Uterus (tissue), 4 donors: ENCODE measurements around the gene CELSR1. TPM values are rescaled to one million over a fixed set of nuclear protein-coding genes. Genes with fewer than 3 reads are reported as not detected.

Experiments used
- DNase-seq, 2 donors: peaks; one replicate each; pipeline ENCODE4 v3.0.0-alpha.2; 2019 to 2020
- H3K27ac ChIP-seq, 2 donors: fragments of 200-600 bp; sonication (generic); 1 replicate in 1 of 2; 2 replicates in 1 of 2; pipeline ENCODE4 v1.5.1; 2016 to 2018
- H3K27me3 ChIP-seq, 2 donors: fragments of 200-600 bp; sonication (generic); one replicate each; pipeline ENCODE4 v1.5.1; 2018 to 2019; ENCODE audit warnings: control low read depth in 1 of 2
- H3K36me3 ChIP-seq, 2 donors: fragments of 200-600 bp; sonication (generic); one replicate each; pipeline ENCODE4 v1.5.1; 2019; ENCODE audit warnings: control low read depth in 1 of 2
- H3K4me1 ChIP-seq, 2 donors: fragments of 200-600 bp; sonication (generic); one replicate each; pipeline ENCODE4 v1.5.1; 2018 to 2019; ENCODE audit warnings: control low read depth in 1 of 2
- H3K4me3 ChIP-seq, 2 donors: fragments of 200-600 bp; sonication (generic); 1 replicate in 1 of 2; 2 replicates in 1 of 2; pipeline ENCODE4 v1.5.1; 2018 to 2019; ENCODE audit warnings: mild to moderate bottlenecking in 1 of 2
- H3K9me3 ChIP-seq, 2 donors: fragments of 200-600 bp; sonication (generic); one replicate each; pipeline ENCODE4 v1.5.1; 2019; ENCODE audit warnings: control low read depth in 1 of 2
- POLR2A ChIP-seq, 2 donors: fragments of 450-650 bp; IDR thresholded peaks; one replicate each; pipeline ENCODE4 v1.6.1; 2016; ENCODE audit warnings: antibody characterized with exemption in 2 of 2, mild to moderate bottlenecking in 1 of 2, moderate library complexity in 1 of 2
- intact Hi-C: fragments of 100-400 bp; cut with DNase I; formaldehyde crosslinking; loops from one replicate; pipeline ENCODE4 v1.15.1; 2023; ENCODE audit warnings: low total_unique reads
- total RNA-seq, 4 donors: library from RNA; depleted of rRNA in 3 of 4; stranded (reverse); fragments of >200 nt in 3 of 4; gene quantifications; one replicate each; pipeline versions ENCODE4 v1.1.0 to v1.2.4, GENCODE V29; 2014 to 2023
- TF ChIP-seq, protein P1 (sequence below), 4 experiments: fragments of 200-600 bp in 2 of 4; fragments of 450-650 bp in 2 of 4; sonication (generic) in 2 of 4; IDR thresholded peaks; one replicate each; pipeline ENCODE4 v1.5.1; 2016 to 2019; ENCODE audit warnings: antibody characterized with exemption in 4 of 4, mild to moderate bottlenecking in 2 of 4, moderate library complexity in 1 of 4
- donor health status: DM: yes; HTN: yes; CAD: no.

CELSR1 gene
- total RNA-seq, 4 donors from 2014 or later = 1.5 to 15.8 (median 8.4) TPM

- no peaks in the 10 kb centered on the region for H3K9me3 ChIP-seq
- peak within 1 kb of the TSS; percentile 88 for H3K4me3 ChIP-seq
- TF ChIP-seq, protein P1, sequence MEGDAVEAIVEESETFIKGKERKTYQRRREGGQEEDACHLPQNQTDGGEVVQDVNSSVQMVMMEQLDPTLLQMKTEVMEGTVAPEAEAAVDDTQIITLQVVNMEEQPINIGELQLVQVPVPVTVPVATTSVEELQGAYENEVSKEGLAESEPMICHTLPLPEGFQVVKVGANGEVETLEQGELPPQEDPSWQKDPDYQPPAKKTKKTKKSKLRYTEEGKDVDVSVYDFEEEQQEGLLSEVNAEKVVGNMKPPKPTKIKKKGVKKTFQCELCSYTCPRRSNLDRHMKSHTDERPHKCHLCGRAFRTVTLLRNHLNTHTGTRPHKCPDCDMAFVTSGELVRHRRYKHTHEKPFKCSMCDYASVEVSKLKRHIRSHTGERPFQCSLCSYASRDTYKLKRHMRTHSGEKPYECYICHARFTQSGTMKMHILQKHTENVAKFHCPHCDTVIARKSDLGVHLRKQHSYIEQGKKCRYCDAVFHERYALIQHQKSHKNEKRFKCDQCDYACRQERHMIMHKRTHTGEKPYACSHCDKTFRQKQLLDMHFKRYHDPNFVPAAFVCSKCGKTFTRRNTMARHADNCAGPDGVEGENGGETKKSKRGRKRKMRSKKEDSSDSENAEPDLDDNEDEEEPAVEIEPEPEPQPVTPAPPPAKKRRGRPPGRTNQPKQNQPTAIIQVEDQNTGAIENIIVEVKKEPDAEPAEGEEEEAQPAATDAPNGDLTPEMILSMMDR (IDR thresholded peaks at IDR 0.05) = peak in 1 of 4 experiments; percentile 26
- peak; percentile 20 to 54 for TF ChIP-seq POLR2A (IDR thresholded peaks at IDR 0.05)
- intact Hi-C loops = no loop called here
- DNase-seq = peak; percentile 75 to 84
- no peaks in the 10 kb centered on the region for H3K27me3 ChIP-seq
- H3K27ac ChIP-seq = peak within 1 kb of the TSS; percentile 87 to 91
- H3K4me1 ChIP-seq = peaks cover 0 to 8% of the 10 kb centered on the region in 2 donors
- H3K36me3 ChIP-seq = no peaks in the 10 kb centered on the region
Observed at GRCh38 chr22:46335201-46336118, 202.0 kb downstream of the CELSR1 start, which contains the start of gene TRMU. TRMU (plus strand) TSS chr22:46335714; CDS start chr22:46335765, 51 bp downstream.

GRCh38 chr22:46331496-46331895 is 205.9 kb downstream of the CELSR1 start:
- DNase-seq = no peak
- Histone ChIP-seq H3K4me1 (peaks cover 0 to 3% of the 10 kb centered on the region in 2 donors), H3K36me3 (no peaks in the 10 kb centered on the region), H3K9me3 (no peaks in the 10 kb centered on the region), H3K27ac (no peak overlapping the region), H3K4me3 (no peak overlapping the region), H3K27me3 (no peaks in the 10 kb centered on the region)
- TF ChIP-seq, protein P1 (IDR thresholded peaks at IDR 0.05) = no peak
- no peak for TF ChIP-seq POLR2A (IDR thresholded peaks at IDR 0.05)
- intact Hi-C loops = no loop called here

- intact Hi-C loops = no loop called here
- no peak for DNase-seq
- H3K4me3 ChIP-seq = no peak overlapping the region
- no peaks in the 10 kb centered on the region for H3K27me3 ChIP-seq
- no peak for TF ChIP-seq POLR2A (IDR thresholded peaks at IDR 0.05)
- TF ChIP-seq, protein P1 (IDR thresholded peaks at IDR 0.05) = no peak
- H3K9me3 ChIP-seq = no peaks in the 10 kb centered on the region
- no peaks in the 10 kb centered on the region for H3K4me1 ChIP-seq
- H3K27ac ChIP-seq = no peak overlapping the region
- H3K36me3 ChIP-seq = no peaks in the 10 kb centered on the region
Observed at GRCh38 chr22:46330426-46330825, 207.0 kb downstream of the CELSR1 start.

DNA sequence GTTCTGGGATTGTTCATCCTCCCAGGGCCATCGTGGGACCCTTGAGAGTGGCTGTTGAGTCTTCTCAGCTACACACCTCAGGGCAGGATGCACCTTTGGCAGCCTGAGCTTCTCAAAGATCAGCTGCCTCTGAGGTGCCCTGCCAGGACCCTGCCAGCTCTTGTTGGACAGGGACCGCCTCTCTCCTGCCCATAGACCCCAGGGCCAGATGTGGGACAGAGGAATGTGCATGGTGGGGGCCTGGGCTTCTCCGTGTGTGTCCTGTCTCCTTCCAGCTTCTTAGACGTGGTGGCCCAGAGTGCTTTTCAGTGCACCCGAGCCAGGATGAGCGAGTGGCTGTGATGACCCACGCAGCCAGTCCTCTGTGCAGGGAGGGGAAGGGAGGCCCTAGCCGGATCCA is 207.8 kb downstream of the CELSR1 start:
- TF ChIP-seq, protein P1 (IDR thresholded peaks at IDR 0.05) = no peak
- TF ChIP-seq POLR2A (IDR thresholded peaks at IDR 0.05) = no peak
- Histone ChIP-seq H3K36me3 (no peaks in the 10 kb centered on the region), H3K27ac (no peak overlapping the region), H3K27me3 (no peaks in the 10 kb centered on the region), H3K4me1 (no peaks in the 10 kb centered on the region), H3K9me3 (no peaks in the 10 kb centered on the region), H3K4me3 (no peak overlapping the region)
- intact Hi-C loops = loop anchor here (10.0 kb wide), 1 partner anchor 335 kb away; no protein-coding TSS in a partner anchor
- DNase-seq = no peak

DNA sequence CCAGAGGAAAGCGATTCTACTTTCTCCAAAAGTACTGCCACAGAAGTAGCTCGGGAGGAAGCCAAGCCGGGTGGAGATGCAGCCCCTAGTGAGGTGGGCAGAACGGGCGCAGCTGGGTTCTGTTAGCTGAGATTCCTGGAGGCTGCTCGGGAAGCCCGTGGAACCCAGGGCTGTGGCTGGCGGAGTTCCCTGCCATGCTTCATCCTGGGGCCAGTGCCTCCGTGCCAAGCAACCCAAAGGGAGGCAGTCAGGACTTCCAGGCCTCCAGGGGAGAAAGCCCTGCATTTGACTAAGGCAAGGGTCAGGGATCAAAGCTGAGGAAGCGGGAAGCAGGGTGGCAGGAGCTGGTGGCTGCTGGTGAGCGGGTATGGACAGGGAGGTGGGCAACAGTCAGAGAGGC is 208.6 kb downstream of the CELSR1 start:
- no peaks in the 10 kb centered on the region for H3K27me3 ChIP-seq
- no peaks in the 10 kb centered on the region for H3K36me3 ChIP-seq
- intact Hi-C loops = loop anchor here (10.0 kb wide), 1 partner anchor 334 kb away; no protein-coding TSS in a partner anchor
- H3K27ac ChIP-seq = no peak overlapping the region
- DNase-seq = no peak
- TF ChIP-seq, protein P1 (IDR thresholded peaks at IDR 0.05) = no peak
- no peak for TF ChIP-seq POLR2A (IDR thresholded peaks at IDR 0.05)
- H3K4me1 ChIP-seq = no peaks in the 10 kb centered on the region
- H3K4me3 ChIP-seq = no peak overlapping the region
- H3K9me3 ChIP-seq = no peaks in the 10 kb centered on the region
